Common myeloid progenitor, CD34-positive (primary cell): ENCODE results near the gene RIMKLA.
A peak's percentile ranks its signal among the peaks of the same experiment; 100 is the strongest.

ENCODE experiments used
- CTCF ChIA-PET: fragments of 350-600 bp; sonication (Branson Sonifier 250); formaldehyde crosslinking; loops from one replicate; lab custom pipeline; 2021; ENCODE audit warnings: antibody characterized with exemption; lab: Charles Lee
- POLR2A ChIA-PET: fragments of 350-600 bp; sonication (Branson Sonifier 250); formaldehyde crosslinking; loops from one replicate; lab custom pipeline; 2021; ENCODE audit warnings: antibody characterized with exemption; lab: Charles Lee
- DNase-seq, 3 donors: peaks; one replicate each; pipeline versions ENCODE4 v3.0.0 to v3.0.0-alpha.2; 2013
- H3K27ac ChIP-seq, 2 experiments: 1 replicate in 1 of 2; 2 replicates in 1 of 2; pipeline ENCODE4 v1.7.0; 2013; ENCODE audit warnings: inconsistent platforms in 2 of 2, low read length in 2 of 2, mild to moderate bottlenecking in 2 of 2, low read depth in 1 of 2, moderate library complexity in 1 of 2; ENCODE audit not compliant: severe bottlenecking in 2 of 2, insufficient read depth in 1 of 2, poor library complexity in 1 of 2
- H3K27me3 ChIP-seq, 5 experiments: replicated peaks in 2 of 5; 1 replicate in 3 of 5; 2 replicates in 2 of 5; pipeline versions ENCODE4 v1.6.1 to v1.7.0; 2013; ENCODE audit warnings: low read length in 4 of 5, mild to moderate bottlenecking in 2 of 5, moderate library complexity in 2 of 5, inconsistent platforms in 1 of 5; ENCODE audit not compliant: insufficient read depth in 5 of 5, control insufficient read depth in 4 of 5
- H3K36me3 ChIP-seq, 4 experiments: 1 replicate in 2 of 4; 2 replicates in 2 of 4; pipeline versions ENCODE4 v1.6.1 to v1.7.0; 2013; ENCODE audit warnings: low read length in 3 of 4, control low read depth in 1 of 4, mild to moderate bottlenecking in 1 of 4; ENCODE audit not compliant: control insufficient read depth in 4 of 4, insufficient read depth in 4 of 4
- H3K4me1 ChIP-seq, 4 experiments: 1 replicate in 3 of 4; 2 replicates in 1 of 4; pipeline versions ENCODE4 v1.6.1 to v1.7.1; 2013; ENCODE audit warnings: low read length in 3 of 4, mild to moderate bottlenecking in 3 of 4, control low read depth in 1 of 4, inconsistent platforms in 1 of 4, moderate library complexity in 1 of 4; ENCODE audit not compliant: control insufficient read depth in 4 of 4, insufficient read depth in 4 of 4; ENCODE audit errors: control extremely low read depth in 1 of 4
- H3K4me3 ChIP-seq, 7 experiments: 1 replicate in 4 of 7; 2 replicates in 3 of 7; pipeline versions ENCODE4 v1.5.1 to v1.7.0; 2013; ENCODE audit warnings: mild to moderate bottlenecking in 7 of 7, low read length in 6 of 7, moderate library complexity in 6 of 7, inconsistent platforms in 2 of 7, low read depth in 2 of 7, control low read depth in 1 of 7; ENCODE audit not compliant: insufficient read depth in 4 of 7, control insufficient read depth in 1 of 7; ENCODE audit errors: extremely low read depth in 1 of 7
- H3K9me3 ChIP-seq, 5 experiments: 1 replicate in 4 of 5; 2 replicates in 1 of 5; pipeline versions ENCODE4 v1.6.1 to v1.7.1; 2013; ENCODE audit warnings: low read length in 4 of 5, mild to moderate bottlenecking in 2 of 5, inconsistent platforms in 1 of 5, low read depth in 1 of 5, moderate library complexity in 1 of 5; ENCODE audit not compliant: control insufficient read depth in 4 of 5, insufficient read depth in 2 of 5; ENCODE audit errors: control extremely low read depth in 1 of 5
- WGBS: methylation state at CpG from one replicate; pipeline ENCODE4 v1.1.5; 2013; ENCODE audit not compliant: insufficient coverage; 5-methylcytosine and 5-hydroxymethylcytosine counted together

The RIMKLA gene

DNA sequence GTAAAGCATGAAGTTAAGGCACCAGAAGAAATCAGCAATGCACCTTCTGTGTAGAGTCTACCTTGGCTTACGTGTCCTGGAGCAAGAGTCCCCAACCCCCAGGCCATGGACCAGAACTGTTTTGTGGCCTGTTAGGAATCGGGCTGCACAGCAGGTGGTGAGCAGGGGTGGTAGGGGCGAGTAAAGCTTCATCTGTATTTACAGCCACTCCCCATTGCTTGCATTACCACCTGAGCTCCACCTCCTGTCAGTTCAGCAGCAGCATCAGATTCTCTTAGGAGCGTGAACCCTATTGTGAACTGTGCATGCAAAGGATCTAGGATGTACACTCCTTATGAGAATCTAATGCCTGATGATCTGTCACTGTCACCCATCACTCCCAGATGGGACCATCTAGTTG lies 53.7 kb downstream of the RIMKLA start:
- WGBS = 100% methylated on average over 2 of the region's 4 CpGs

DNA sequence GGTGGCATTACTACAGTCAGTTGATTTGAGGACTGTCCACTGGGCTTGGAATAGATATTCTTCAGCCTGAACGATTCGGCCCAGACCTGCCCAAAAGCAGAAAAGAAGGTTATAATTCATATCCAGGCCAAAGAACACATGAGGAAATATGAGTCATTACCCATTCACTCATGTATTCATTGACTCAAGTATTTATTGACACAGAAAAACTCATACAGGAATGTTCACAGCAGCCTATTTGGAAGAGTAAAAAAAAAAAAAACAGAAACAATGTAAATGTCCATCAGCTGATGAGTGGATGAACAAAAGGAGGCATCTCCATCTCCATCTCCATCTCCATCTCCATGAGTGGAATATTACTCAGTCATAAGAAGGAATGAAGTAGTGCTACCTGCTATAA lies 59.3 kb downstream of the RIMKLA start:
- POLR2A ChIA-PET = no interaction called here

More for the DNA sequence above, 53.7 kb downstream of the RIMKLA start:
- Histone ChIP-seq H3K4me3 (no peak overlapping the region), H3K27ac (no peak overlapping the region), H3K36me3 (peaks cover 0 to 4% (median 0%) of the 10 kb centered on the region in 4 experiments), H3K27me3 (no peaks in the 10 kb centered on the region), H3K9me3 (no peaks in the 10 kb centered on the region), H3K4me1 (peaks cover 0 to 15% (median 11%) of the 10 kb centered on the region in 4 experiments)
- POLR2A ChIA-PET = no interaction called here
- DNase-seq = no peak
- CTCF ChIA-PET = interaction anchor here (0.6 kb wide), 1 partner anchor 188 kb away, joined by 4 read pairs; no protein-coding TSS in a partner anchor

DNA sequence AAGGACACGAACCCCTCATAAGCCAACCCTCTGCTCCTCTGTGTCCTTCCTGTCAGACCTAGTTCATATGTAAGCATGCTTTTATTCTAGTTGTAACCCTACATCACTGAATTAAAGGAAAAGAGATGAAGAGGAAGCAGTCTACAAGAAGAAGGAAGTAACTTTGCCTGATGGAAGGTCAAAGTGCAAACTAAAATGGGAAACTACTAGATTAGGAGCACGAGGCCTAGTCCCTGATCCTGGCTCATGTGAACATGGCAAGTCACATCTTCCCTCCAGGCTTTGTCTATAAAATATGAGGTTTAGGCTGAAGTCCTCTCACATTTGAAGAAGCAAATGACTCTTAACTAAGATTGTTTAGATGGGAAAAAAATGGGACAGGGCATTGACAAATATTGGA lies 62.1 kb downstream of the RIMKLA start:
- Histone ChIP-seq H3K27me3 (no peaks in the 10 kb centered on the region), H3K4me3 (no peak overlapping the region), H3K4me1 (no peaks in the 10 kb centered on the region), H3K36me3 (no peaks in the 10 kb centered on the region), H3K9me3 (no peaks in the 10 kb centered on the region), H3K27ac (no peak overlapping the region)
- CTCF ChIA-PET = no interaction called here
- WGBS = 80% methylated on average over 2 of the region's 2 CpGs
- POLR2A ChIA-PET = no interaction called here
- no peak for DNase-seq

More for the DNA sequence above, 59.3 kb downstream of the RIMKLA start:
- Histone ChIP-seq H3K27ac (no peak overlapping the region), H3K9me3 (no peaks in the 10 kb centered on the region), H3K36me3 (no peaks in the 10 kb centered on the region), H3K4me3 (no peak overlapping the region), H3K27me3 (no peaks in the 10 kb centered on the region), H3K4me1 (peaks cover 0 to 4% (median 1%) of the 10 kb centered on the region in 4 experiments)
- DNase-seq = no peak
- CTCF ChIA-PET = no interaction called here
- WGBS = 100% methylated on average over 2 of the region's 2 CpGs

DNA sequence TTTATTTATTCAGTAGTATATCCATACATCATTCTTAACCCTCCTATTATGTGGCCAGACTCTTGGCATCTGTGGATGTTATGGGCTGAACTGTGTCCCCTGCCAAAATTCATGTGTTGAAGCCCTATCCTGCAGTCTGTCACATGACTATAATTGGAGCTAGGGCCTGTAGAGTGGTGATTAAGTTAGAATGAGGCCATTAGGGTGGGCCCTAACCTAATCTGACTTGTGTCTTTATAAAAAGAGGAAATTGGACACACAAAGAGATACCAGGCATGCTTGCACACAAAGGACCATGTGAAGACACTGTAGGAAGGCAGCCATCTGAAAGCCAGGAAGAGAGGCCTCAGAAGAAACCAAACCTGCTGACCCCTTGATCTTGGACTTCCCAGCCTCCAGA lies 68.7 kb downstream of the RIMKLA start:
- H3K36me3 ChIP-seq = no peaks in the 10 kb centered on the region
- peak in 1 of 3 donors; percentile 19 for DNase-seq
- no peaks in the 10 kb centered on the region for H3K4me1 ChIP-seq
- no peaks in the 10 kb centered on the region for H3K27me3 ChIP-seq
- no peak overlapping the region for H3K4me3 ChIP-seq
- no peaks in the 10 kb centered on the region for H3K9me3 ChIP-seq
- ChIA-PET POLR2A (no interaction called here), CTCF (interaction anchor here (1.1 kb wide), 1 partner anchor 32 kb away, joined by 3 read pairs; no protein-coding TSS in a partner anchor)
- H3K27ac ChIP-seq = no peak overlapping the region

DNA sequence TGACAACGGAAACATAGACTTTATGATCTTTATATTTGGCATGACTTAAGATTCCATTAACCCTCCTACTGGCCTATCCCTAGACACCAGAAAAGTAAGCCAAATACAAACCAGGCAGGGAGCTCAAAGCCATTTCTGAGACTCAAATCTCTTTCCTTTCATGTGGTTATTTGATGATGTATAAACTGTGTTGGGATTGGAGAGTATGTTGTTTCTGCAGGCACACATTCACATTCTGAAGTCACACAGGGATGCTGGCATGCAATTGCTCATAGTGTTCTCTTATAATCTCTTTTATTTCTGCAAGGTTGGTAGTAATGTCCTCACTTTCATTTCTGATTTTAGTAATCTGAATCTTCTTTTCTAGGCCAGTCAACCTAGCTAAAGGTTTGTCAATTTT lies 69.5 kb downstream of the RIMKLA start:
- WGBS = 83% methylated on average over 1 of the region's 1 CpG
- Histone ChIP-seq H3K4me1 (peaks cover 0 to 2% (median 0%) of the 10 kb centered on the region in 4 experiments), H3K27ac (no peak overlapping the region), H3K36me3 (no peaks in the 10 kb centered on the region), H3K9me3 (no peaks in the 10 kb centered on the region), H3K4me3 (no peak overlapping the region), H3K27me3 (no peaks in the 10 kb centered on the region)
- ChIA-PET POLR2A (no interaction called here), CTCF (no interaction called here)
- DNase-seq = no peak

DNA sequence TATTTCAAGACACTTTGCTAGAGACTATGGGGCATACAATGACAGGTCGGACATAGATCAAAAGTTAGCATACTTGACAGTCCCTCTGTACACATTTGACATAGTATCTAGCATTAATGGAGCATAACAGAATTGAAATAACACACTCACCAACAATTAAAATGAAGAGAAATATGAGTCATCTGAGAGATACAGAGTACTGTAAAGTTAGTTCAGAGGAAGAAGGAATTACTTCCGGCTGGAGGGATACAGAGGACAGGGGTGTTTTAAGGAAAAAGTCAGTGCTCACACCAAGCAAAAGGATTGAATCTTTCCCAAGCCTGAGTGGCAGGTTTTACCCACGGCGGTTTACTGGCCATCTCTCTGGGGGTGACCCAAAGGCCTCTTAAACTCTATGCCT lies 72.8 kb downstream of the RIMKLA start:
- Histone ChIP-seq H3K4me3 (no peak overlapping the region), H3K27ac (no peak overlapping the region), H3K4me1 (peaks cover 5 to 24% (median 19%) of the 10 kb centered on the region in 4 experiments), H3K27me3 (no peaks in the 10 kb centered on the region), H3K9me3 (no peaks in the 10 kb centered on the region), H3K36me3 (peaks cover 0 to 6% (median 3%) of the 10 kb centered on the region in 4 experiments)
- WGBS = 96% methylated on average over 3 of the region's 4 CpGs
- DNase-seq = no peak
- ChIA-PET POLR2A (no interaction called here), CTCF (no interaction called here)

DNA sequence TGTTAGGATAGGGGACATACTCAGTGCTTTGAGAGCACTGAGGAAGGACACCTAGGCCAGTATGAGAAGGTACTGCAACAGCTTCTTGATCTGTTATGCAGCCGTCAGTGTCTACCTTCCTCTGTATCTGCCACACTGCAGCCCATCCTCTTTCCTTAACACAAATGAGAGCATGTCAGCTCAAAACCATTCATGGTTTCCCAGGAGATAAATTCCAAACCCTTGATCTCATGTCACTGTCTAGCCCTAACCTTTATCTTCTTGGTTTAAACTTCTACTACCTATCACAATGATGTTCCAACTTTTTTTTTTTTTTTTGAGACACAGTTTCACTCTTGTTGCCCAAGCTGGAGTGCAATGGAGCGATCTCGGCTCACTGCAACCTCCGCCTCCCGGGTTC lies 73.8 kb downstream of the RIMKLA start:
- Histone ChIP-seq H3K27me3 (no peaks in the 10 kb centered on the region), H3K27ac (no peak overlapping the region), H3K36me3 (peaks cover 0 to 13% (median 8%) of the 10 kb centered on the region in 4 experiments), H3K4me3 (no peak overlapping the region), H3K9me3 (no peaks in the 10 kb centered on the region), H3K4me1 (peaks cover 5 to 24% (median 19%) of the 10 kb centered on the region in 4 experiments)
- ChIA-PET POLR2A (no interaction called here), CTCF (interaction anchor here (0.8 kb wide), 1 partner anchor 139 kb away, joined by 3 read pairs; no protein-coding TSS in a partner anchor)
- DNase-seq = no peak
- WGBS = 89% methylated on average over 5 of the region's 5 CpGs
